Gastroesophageal sphincter (tissue), 4 donors: ENCODE measurements around the gene HHAT. TPM values are rescaled to one million over a fixed set of nuclear protein-coding genes. Genes with fewer than 3 reads are reported as not detected.

Source experiments
- ATAC-seq: fragments of 150-250 bp; one replicate; pipeline ENCODE4 v1.9.1; 2016; ENCODE audit warnings: mild to moderate bottlenecking, moderate library complexity
- H3K27ac ChIP-seq, 4 donors: fragments of 200-600 bp; sonication (generic) in 3 of 4; 1 replicate in 3 of 4; 2 replicates in 1 of 4; pipeline ENCODE4 v1.5.1; 2016 to 2019
- H3K27me3 ChIP-seq: fragments of 200-600 bp; sonication (generic); one replicate; pipeline ENCODE4 v1.5.1; 2019
- H3K36me3 ChIP-seq, 2 donors: fragments of 200-600 bp; sonication (generic); one replicate each; pipeline ENCODE4 v1.5.1; 2019; ENCODE audit warnings: control low read depth in 1 of 2
- H3K4me1 ChIP-seq, 3 donors: fragments of 200-600 bp; sonication (generic); 1 replicate in 2 of 3; 2 replicates in 1 of 3; pipeline ENCODE4 v1.5.1; 2016 to 2019; ENCODE audit warnings: control low read depth in 2 of 3
- H3K4me3 ChIP-seq, 2 donors: fragments of 200-600 bp; sonication (generic); one replicate each; pipeline ENCODE4 v1.5.1; 2019; ENCODE audit warnings: mild to moderate bottlenecking in 1 of 2, moderate library complexity in 1 of 2
- H3K9me3 ChIP-seq, 3 donors: fragments of 200-600 bp; sonication (generic); one replicate each; pipeline ENCODE4 v1.5.1; 2017 to 2019; ENCODE audit warnings: control low read depth in 2 of 3
- EP300 ChIP-seq: sonication (generic); formaldehyde crosslinking; IDR thresholded peaks from one replicate; pipeline ENCODE4 v1.6.1; 2017; ENCODE audit warnings: antibody characterized with exemption, mild to moderate bottlenecking
- POLR2A ChIP-seq, 2 donors: fragments of 450-650 bp; IDR thresholded peaks; one replicate each; pipeline ENCODE4 v1.6.1; 2017; ENCODE audit warnings: antibody characterized with exemption in 2 of 2, mild to moderate bottlenecking in 2 of 2, moderate library complexity in 1 of 2
- POLR2AphosphoS5 ChIP-seq: sonication (generic); formaldehyde crosslinking; IDR thresholded peaks from one replicate; pipeline ENCODE4 v1.6.1; 2017; ENCODE audit warnings: antibody characterized with exemption
- WGBS, 2 donors: methylation state at CpG; one replicate each; pipeline ENCODE4 v1.1.5; 2018; ENCODE audit warnings: low coverage in 1 of 2; 5-methylcytosine and 5-hydroxymethylcytosine counted together
- total RNA-seq, 4 donors: library from RNA; depleted of rRNA; stranded (reverse); fragments of >200 nt; gene quantifications; one replicate each; pipeline ENCODE4 v1.1.0, GENCODE V29; 2016
- TF ChIP-seq, protein P1 (sequence below), 4 experiments: fragments of 200-600 bp in 2 of 4; fragments of 450-650 bp in 2 of 4; sonication (generic) in 1 of 4; IDR thresholded peaks; one replicate each; pipeline ENCODE4 v1.5.1; 2017 to 2019; ENCODE audit warnings: antibody characterized with exemption in 4 of 4, mild to moderate bottlenecking in 2 of 4, moderate library complexity in 2 of 4

Gene HHAT
- total RNA-seq, 4 donors from 2014 or later = 1.2 to 2.4 (median 1.9) TPM

DNA sequence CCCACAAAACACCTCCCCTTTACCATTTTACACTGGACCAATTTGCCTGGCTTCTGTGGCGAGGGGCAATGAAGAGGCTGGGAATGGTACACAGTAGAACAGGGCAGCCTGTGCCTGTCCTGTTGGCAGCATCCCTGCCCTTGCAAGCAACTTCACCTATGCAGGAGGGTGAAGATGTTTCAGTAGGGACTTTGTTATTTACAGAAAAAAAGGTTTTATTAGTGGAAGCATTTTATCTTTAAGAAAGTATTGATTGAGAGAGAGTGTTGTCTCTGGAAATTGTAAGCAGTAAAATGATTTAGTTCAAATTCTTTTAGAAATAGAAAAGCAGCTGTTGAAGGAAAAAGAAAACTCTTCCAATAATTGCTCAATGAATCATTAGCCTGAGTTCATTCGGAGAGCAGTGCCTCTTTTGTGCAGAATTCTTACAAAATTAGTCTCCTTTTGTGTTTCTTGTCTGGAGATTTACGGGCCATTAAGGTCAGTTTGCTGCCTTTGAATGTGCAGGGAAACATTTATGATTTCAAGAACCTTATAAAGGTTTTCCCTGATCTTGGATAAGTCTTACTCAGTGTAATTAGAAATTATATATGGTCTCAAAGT lies 49.1 kb downstream of the HHAT start:
- no peaks in the 10 kb centered on the region for H3K4me1 ChIP-seq
- no peaks in the 10 kb centered on the region for H3K9me3 ChIP-seq
- H3K27ac ChIP-seq = no peak overlapping the region
- TF ChIP-seq EP300 = no peak
- no peak for TF ChIP-seq POLR2AphosphoS5
- TF ChIP-seq, protein P1, sequence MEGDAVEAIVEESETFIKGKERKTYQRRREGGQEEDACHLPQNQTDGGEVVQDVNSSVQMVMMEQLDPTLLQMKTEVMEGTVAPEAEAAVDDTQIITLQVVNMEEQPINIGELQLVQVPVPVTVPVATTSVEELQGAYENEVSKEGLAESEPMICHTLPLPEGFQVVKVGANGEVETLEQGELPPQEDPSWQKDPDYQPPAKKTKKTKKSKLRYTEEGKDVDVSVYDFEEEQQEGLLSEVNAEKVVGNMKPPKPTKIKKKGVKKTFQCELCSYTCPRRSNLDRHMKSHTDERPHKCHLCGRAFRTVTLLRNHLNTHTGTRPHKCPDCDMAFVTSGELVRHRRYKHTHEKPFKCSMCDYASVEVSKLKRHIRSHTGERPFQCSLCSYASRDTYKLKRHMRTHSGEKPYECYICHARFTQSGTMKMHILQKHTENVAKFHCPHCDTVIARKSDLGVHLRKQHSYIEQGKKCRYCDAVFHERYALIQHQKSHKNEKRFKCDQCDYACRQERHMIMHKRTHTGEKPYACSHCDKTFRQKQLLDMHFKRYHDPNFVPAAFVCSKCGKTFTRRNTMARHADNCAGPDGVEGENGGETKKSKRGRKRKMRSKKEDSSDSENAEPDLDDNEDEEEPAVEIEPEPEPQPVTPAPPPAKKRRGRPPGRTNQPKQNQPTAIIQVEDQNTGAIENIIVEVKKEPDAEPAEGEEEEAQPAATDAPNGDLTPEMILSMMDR (IDR thresholded peaks at IDR 0.05) = no peak
- TF ChIP-seq POLR2A (IDR thresholded peaks at IDR 0.05) = no peak
- WGBS, 2 donors = 60 to 76% methylated on average over 2 to 3 of the region's 3 CpGs
- no peak for ATAC-seq
- H3K4me3 ChIP-seq = no peak overlapping the region
- no peaks in the 10 kb centered on the region for H3K27me3 ChIP-seq
- H3K36me3 ChIP-seq = no peaks in the 10 kb centered on the region

DNA sequence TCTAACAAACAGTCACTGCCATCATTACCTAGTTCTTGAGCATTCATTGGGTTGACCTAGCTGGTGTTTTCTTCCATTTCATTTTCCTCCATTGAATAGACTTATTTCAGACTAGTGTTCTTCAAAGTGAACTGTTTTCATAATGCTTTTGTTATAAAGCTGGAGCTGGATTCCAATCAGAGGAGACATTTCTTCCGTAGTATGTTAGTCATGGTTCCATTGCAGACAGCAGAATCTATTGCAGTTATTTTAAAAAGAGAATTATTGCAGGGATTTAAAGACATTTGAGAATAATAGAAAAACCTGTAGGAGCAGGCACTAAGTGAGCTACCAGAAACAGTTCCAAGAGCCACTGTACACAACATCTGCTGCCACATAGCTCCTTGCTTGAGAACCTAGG lies 50.0 kb downstream of the HHAT start:
- Histone ChIP-seq H3K9me3 (no peaks in the 10 kb centered on the region), H3K4me1 (no peaks in the 10 kb centered on the region), H3K27ac (no peak overlapping the region), H3K4me3 (no peak overlapping the region), H3K27me3 (no peaks in the 10 kb centered on the region), H3K36me3 (no peaks in the 10 kb centered on the region)
- TF ChIP-seq EP300 (no peak), POLR2AphosphoS5 (no peak), POLR2A (IDR thresholded peaks at IDR 0.05) (no peak)
- TF ChIP-seq, protein P1 (IDR thresholded peaks at IDR 0.05) = no peak
- ATAC-seq = no peak
- 89 to 100% methylated on average over 1 of the region's 1 CpG for WGBS, 2 donors

DNA sequence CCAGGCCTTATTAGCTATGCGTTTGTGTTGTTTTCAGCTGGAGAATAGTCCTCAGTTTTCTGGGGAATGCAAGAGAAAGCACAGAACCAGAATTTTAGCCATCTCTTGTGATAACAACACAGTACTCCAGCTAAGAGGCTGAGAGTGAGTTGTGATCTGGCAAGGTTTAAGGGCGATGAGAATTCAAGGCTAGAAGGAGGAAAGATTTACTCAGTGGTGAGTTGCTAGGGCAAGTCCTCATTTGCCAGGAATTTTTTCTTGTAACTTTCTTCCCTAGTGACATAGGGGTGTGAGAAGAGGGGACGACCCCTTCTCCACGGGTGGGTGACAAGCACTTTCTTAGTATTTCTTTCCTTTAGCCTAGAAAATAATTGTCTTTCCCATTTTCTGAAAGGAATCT lies 53.2 kb downstream of the HHAT start:
- 63 to 78% methylated on average over 4 of the region's 4 CpGs for WGBS, 2 donors
- Histone ChIP-seq H3K9me3 (no peaks in the 10 kb centered on the region), H3K4me3 (no peak overlapping the region), H3K27ac (no peak overlapping the region), H3K4me1 (no peaks in the 10 kb centered on the region), H3K36me3 (no peaks in the 10 kb centered on the region), H3K27me3 (no peaks in the 10 kb centered on the region)
- TF ChIP-seq, protein P1 (IDR thresholded peaks at IDR 0.05) = no peak
- TF ChIP-seq POLR2AphosphoS5 = no peak
- no peak for TF ChIP-seq POLR2A (IDR thresholded peaks at IDR 0.05)
- TF ChIP-seq EP300 = no peak
- no peak for ATAC-seq

DNA sequence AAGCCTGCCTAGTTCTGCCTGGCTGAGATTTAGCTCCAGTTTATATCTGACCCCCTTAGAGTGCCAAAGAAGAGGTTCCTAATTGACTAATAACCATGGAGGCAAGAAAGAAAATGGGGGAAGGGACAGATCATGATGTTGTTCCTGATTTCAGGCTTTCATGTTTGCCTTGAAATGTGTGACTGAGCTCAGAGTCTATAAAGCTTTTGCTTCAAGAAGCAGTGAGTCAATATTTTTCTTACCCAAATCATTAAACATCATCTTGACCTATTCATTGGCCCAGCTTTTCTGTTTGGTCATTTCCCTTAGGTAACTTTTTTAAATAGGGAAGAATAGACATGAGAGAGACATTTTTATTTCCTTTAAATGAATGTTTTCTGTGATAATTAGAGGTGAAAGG lies 55.9 kb downstream of the HHAT start:
- Histone ChIP-seq H3K36me3 (no peaks in the 10 kb centered on the region), H3K4me1 (no peaks in the 10 kb centered on the region), H3K4me3 (no peak overlapping the region), H3K9me3 (no peaks in the 10 kb centered on the region), H3K27me3 (no peaks in the 10 kb centered on the region), H3K27ac (no peak overlapping the region)
- TF ChIP-seq EP300 (no peak), POLR2AphosphoS5 (no peak), POLR2A (IDR thresholded peaks at IDR 0.05) (no peak)
- TF ChIP-seq, protein P1 (IDR thresholded peaks at IDR 0.05) = no peak
- ATAC-seq = no peak

DNA sequence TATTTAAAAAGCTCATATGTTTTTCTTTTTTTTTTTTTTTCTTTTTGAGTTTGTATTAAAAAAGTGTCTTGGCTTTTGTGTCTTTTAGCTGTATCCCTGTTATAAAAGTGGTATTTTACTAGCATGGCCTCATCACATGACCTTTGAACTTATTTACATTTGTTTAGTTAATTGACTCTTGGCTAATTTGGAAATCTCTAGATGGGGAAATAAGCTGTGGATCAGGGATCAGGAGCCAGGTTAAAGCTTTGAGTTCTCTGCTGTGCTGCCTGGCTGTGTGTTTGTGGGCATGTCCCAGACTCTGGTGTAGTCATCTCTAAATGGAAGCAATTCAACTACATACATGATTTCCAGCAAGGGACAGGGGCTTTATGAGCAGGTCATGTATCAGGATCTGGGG lies 56.5 kb downstream of the HHAT start:
- H3K4me1 ChIP-seq = no peaks in the 10 kb centered on the region
- no peak overlapping the region for H3K27ac ChIP-seq
- TF ChIP-seq POLR2AphosphoS5 = no peak
- TF ChIP-seq, protein P1 (IDR thresholded peaks at IDR 0.05) = no peak
- no peak for TF ChIP-seq POLR2A (IDR thresholded peaks at IDR 0.05)
- TF ChIP-seq EP300 = no peak
- H3K9me3 ChIP-seq = no peaks in the 10 kb centered on the region
- H3K27me3 ChIP-seq = no peaks in the 10 kb centered on the region
- H3K4me3 ChIP-seq = no peak overlapping the region
- H3K36me3 ChIP-seq = no peaks in the 10 kb centered on the region
- ATAC-seq = no peak
